G401 (cell line): ENCODE data around the gene FILIP1L. TPM values are rescaled to one million over a fixed set of nuclear protein-coding genes. Genes with fewer than 3 reads are reported as not detected.

Experiments
- DNase-seq: peaks from one replicate; pipeline ENCODE4 v3.0.0-alpha.2; 2015; ENCODE audit warnings: low spot score
- in situ Hi-C: cut with HindIII; loops from 2 replicates; pipeline ENCODE4 v1.10.0; 2016; ENCODE audit warnings: low sequenced_read_pairs, mixed read lengths
- total RNA-seq: library from RNA; depleted of rRNA; stranded (reverse); fragments of >200 nt; shearing (Covaris generic); gene quantifications from 2 replicates; pipeline ENCODE4 v1.2.3, GENCODE V29; 2014

FILIP1L gene
- total RNA-seq, 1 experiment from 2014 or later, result 3.7 TPM

DNA sequence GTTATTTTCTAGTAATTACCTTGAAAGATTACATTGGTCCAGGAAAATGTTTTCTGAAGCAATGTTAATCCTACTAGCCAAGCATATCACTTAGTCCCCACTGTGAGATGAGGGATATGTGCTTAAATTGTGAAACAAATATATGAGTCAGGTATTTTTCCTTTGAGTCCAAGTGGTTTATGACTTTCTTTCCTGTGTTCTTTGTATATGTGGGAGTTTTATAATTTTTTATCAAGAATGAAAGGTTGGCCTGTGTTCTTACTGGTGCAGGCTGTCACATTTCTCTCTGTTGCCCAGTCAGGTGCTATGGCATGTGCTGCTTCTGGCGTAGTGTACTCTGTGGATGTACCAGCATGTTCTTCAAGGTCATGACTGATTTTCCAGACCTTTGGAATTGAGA is 149.2 kb downstream of the FILIP1L start:
- in situ Hi-C loops, result no loop called here

GRCh38 chr3:99962703-99963102 is 151.6 kb downstream of the FILIP1L start:
- DNase-seq, result no peak
- in situ Hi-C loops, result no loop called here

More for the DNA sequence above, 149.2 kb downstream of the FILIP1L start:
- no peak for DNase-seq

DNA sequence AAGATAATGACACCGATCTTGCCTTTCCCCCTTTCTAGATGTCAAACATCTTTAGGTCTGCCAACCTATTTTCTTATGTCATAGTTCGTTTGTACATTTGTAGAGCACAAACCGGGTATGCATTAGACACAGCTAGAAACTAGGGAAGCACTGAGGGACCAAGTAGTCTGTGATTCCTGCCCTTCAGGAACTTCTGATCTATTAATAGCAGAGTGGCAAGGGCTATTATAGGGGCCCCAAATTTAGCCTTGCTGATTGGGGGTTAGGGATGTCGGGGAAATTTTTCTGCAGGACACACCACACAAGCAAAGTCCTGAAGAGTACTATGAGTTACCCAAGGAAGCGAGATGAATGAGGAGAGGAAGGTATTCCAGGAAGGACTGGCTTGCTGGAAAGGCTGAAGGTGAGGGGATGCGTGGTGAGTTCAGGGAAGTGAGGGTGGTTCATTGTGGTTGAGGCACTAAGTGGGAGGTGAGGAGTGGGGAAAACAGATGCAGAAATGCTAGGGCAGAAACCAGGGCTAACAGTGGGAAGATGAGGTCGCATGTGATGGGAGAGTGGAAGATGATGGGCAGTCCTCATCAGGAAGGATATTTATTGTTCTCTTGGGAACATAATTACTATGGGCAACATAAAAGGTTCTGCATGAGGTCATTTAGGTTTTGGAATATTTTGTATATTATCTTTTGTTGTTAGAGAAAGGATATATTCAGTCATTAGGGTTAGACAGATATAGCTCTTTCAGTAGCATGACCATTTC is 152.4 kb downstream of the FILIP1L start:
- in situ Hi-C loops, result no loop called here
- no peak for DNase-seq

GRCh38 chr3:99960941-99961340 is 153.4 kb downstream of the FILIP1L start:
- no peak for DNase-seq
- in situ Hi-C loops, result no loop called here

DNA sequence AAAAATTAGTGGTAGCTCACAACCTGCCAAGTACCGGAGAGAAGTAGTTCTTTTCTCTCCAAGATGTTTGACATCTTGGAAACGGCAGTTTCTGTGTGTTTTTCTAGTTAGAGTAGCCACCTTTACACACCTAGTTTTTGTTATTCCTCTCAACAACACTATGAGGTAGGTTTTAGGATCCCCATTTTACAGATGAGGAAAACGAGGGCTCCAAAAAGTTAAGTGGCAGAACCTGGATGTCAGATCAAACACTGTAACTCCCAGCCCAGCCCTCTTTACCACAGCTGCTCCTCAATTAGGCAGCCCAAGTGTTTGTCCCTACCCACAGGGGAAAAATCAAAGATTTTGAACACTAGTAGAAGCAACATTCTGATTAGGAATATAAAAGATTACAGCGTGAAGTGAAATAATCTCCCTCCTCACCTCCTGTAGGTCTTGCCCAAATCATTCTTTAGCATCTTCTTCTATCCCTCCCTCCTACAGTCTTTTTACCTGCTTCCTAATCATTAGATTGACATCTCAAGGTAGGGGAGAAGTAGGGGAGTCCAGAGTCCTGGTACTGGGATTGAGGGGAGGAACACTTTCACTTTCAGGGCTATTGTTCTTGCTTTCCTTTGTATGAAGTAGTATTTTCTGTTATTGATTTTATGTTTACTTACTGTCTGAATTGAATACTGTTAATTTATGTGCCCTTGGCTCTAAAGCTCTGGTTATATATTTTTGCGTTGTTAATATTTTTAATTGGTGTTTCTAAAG is 154.0 kb downstream of the FILIP1L start:
- in situ Hi-C loops, result no loop called here
- no peak for DNase-seq

DNA sequence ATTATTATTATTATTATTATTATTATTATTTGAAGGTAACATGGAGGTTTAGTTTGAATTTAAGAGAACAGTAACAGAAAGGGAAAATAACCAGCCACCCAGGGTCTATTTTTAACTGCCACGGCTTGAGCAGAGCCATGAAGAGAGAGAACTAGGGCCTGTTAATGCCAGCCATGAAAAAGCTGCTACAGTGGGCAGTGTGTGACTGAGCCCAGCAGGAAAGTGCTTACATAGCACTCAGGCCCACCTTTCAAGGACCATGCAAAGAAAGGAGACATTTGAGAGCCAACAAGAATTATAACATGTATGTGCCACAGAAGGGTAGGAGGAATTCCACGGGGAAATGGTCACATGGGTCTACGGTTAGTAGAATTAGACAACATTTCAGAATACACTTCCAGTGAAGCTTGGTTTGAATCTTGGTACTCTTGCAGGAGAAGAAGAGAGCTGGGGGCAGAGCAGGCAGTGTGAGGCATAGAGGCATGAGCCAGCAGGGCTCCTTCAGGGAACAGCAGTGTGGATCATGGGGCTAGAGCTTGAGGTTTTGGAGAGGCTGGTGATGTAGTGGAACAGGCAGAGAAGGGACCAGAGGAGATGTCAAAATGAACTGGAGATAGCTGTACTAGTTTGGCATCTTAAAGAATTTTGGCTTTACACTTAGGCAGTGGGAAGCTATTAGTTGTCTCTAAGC is 155.9 kb downstream of the FILIP1L start:
- no peak for DNase-seq
- in situ Hi-C loops, result no loop called here

GRCh38 chr3:99957151-99957796 is 157.0 kb downstream of the FILIP1L start:
- in situ Hi-C loops, result no loop called here
- DNase-seq, result no peak

GRCh38 chr3:99955773-99956562 is 158.3 kb downstream of the FILIP1L start:
- no peak for DNase-seq
- in situ Hi-C loops, result no loop called here

DNA sequence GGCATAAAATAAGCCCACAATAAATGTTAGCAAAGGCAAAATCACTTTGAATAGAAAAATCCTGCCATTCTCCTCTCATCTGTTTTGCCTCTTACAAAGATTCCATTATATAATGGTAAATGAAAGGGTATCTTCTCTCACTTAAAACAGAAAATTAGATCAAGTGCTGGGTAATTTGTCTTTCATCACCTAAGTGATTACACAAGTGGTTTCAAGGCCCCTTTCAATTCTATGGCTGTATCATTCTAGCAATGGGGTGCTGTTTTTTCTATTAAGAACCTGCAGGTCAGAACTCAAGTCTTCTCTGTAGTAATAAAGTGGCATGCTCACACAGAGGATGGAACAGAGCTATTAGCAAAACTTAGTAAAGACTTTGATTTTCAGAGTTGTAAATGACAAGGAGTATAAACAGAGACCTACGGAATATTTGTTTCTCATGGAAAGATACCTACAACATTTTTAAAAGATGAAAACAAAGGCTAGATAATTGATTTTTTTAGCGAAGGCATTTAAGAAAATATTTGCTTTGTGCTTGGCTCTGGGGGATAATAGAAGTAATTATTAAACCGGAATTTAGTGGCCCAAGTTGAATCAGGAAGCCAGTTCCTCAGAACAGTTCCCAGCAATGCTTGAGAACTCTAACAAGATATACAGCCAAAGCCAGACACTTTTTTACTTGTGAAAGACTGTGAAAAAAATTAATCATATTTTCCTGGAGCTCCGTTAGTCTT is 159.2 kb downstream of the FILIP1L start:
- in situ Hi-C loops, result no loop called here
- DNase-seq, result no peak

DNA sequence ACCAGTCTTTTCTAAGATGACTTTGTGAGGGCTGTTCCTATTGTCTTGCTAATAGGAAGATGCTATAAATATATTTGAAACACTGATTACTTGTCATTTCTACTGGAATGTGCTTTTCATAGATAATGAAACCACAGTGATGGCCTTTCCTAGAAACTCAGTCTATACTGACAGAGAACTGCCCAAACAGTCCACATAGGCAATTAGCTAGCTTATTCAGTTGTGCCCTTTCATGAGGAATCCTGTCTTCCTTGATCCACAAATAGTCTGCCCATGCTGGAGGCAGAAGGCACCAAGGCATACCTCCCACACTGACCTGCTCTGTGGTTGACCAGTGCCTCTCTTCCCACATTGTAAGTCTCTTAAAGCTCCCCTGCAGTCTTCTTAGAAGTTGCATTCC is 160.7 kb downstream of the FILIP1L start:
- in situ Hi-C loops, result no loop called here
- no peak for DNase-seq

- in situ Hi-C loops, result no loop called here
- DNase-seq, result no peak
Observed at GRCh38 chr3:99952306-99952705, 162.0 kb downstream of the FILIP1L start.

GRCh38 chr3:99951701-99952100 is 162.6 kb downstream of the FILIP1L start:
- no peak for DNase-seq
- in situ Hi-C loops, result no loop called here

- DNase-seq, result no peak
- in situ Hi-C loops, result no loop called here
Observed at GRCh38 chr3:99950921-99951320, 163.4 kb downstream of the FILIP1L start.

DNA sequence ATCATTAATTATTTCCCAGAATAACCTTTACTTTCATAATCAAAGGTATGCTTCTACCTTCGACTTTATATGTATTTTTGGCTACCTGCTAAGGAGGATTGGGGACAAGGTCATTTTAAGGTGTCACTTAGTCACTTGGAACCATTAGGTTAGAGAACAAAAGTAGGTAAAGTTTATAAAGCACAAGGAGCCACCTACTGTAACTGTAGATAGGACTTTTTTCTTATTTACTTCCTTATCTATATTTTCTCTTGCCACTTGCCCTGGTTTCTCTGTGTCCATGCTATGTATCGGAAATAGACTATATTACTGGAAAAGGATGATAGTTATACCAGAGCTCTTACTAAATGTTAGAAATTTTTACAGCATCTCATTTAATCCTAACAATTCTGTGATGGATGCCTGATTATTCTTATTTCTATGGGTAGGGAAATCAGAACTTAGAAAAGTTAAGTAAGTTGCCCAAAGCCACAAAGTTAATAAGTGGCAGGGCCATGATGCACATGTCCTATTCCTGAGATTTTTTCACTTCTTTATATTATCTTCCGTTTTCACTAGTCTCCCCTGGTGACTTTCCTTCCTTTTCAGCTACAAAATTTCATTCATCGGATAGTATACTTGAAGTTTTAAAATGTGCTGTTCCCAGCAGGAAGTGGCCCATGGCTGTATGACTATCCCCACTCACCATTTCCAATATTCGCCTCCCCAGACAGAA is 164.2 kb downstream of the FILIP1L start:
- DNase-seq, result no peak
- in situ Hi-C loops, result no loop called here

- in situ Hi-C loops, result no loop called here
- no peak for DNase-seq
Observed at GRCh38 chr3:99948467-99949089, 165.7 kb downstream of the FILIP1L start.

DNA sequence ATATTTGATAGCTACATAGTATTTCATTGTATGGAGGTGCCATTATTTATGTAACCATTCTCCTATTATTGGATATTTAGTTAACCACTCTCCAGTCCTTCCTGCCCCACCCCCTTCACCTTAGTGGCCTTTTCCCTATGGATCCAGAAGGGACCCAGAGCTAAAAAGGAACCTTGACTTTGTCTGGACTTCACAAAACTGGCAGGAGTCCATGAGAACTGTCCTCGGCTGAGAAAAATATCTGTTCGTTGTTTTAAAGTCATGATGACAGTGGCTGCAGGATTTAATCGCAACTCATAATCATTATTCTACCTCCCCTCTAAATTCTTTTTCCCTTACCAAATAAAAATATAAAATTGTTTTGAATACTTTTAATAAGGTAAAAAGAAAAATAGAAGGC is 166.9 kb downstream of the FILIP1L start:
- in situ Hi-C loops, result no loop called here
- DNase-seq, result no peak

- in situ Hi-C loops, result no loop called here
Observed at GRCh38 chr3:99945328-99945995, 168.8 kb downstream of the FILIP1L start.

More at GRCh38 chr3:99945328-99945995, 168.8 kb downstream of the FILIP1L start:
- no peak for DNase-seq
